Endothelial cell of umbilical vein (primary cell): ENCODE data around the gene AUTS2. TPM values are rescaled to one million over a fixed set of nuclear protein-coding genes. Genes with fewer than 3 reads are reported as not detected.

ENCODE experiments used
- BruUV-seq: library from RNA; stranded (reverse); fragments of 400-500 nt; replicated peaks from 2 replicates; lab custom pipeline; 2021; lab: Mats Ljungman, UMichigan
- CTCF ChIA-PET: fragments of 300-600, 350-600 bp; sonication (Branson Sonifier 250); formaldehyde crosslinking; loops from one replicate; lab custom pipeline; 2021; ENCODE audit warnings: antibody characterized with exemption, inconsistent platforms; lab: Charles Lee
- POLR2A ChIA-PET: fragments of 300-600, 350-600 bp; sonication (Branson Sonifier 250); formaldehyde crosslinking; loops from one replicate; lab custom pipeline; 2021; ENCODE audit warnings: antibody characterized with exemption, inconsistent platforms; lab: Charles Lee
- DNase-seq: peaks from one replicate; pipeline ENCODE4 v3.0.0-alpha.2; 2011; ENCODE audit warnings: low read depth, low spot score
- FAIRE-seq: peaks from 2 replicates; lab custom pipeline; 2011; peaks lifted over from hg19 to GRCh38; lab: Jason Lieb, UNC
- H2AFZ ChIP-seq: 2 replicates; pipeline ENCODE4 v1.6.0; 2012; ENCODE audit warnings: low read depth, low read length, control low read depth, inconsistent platforms
- H3K27ac ChIP-seq: 2 replicates; pipeline ENCODE4 v1.5.1; 2011; ENCODE audit warnings: low read depth, mild to moderate bottlenecking, control low read depth, low read length, moderate library complexity; ENCODE audit not compliant: insufficient read depth
- H3K27me3 ChIP-seq, 2 experiments: 2 replicates each; pipeline versions ENCODE4 v1.6.0 to v1.6.1; 2011; ENCODE audit warnings: low read length in 2 of 2, mixed read lengths in 1 of 2; ENCODE audit not compliant: control insufficient read depth in 2 of 2, insufficient read depth in 2 of 2
- H3K36me3 ChIP-seq, 2 experiments: 2 replicates in 1 of 2; 3 replicates in 1 of 2; pipeline ENCODE4 v1.5.1; 2011; ENCODE audit warnings: low read length in 2 of 2, mild to moderate bottlenecking in 1 of 2, moderate library complexity in 1 of 2; ENCODE audit not compliant: control insufficient read depth in 2 of 2, insufficient read depth in 2 of 2; ENCODE audit errors: extremely low read depth in 1 of 2
- H3K4me1 ChIP-seq: 3 replicates; pipeline ENCODE4 v1.5.1; 2011; ENCODE audit warnings: mild to moderate bottlenecking, low read length; ENCODE audit not compliant: control insufficient read depth, insufficient read depth; ENCODE audit errors: extremely low read depth
- H3K4me2 ChIP-seq: 2 replicates; pipeline ENCODE4 v1.6.1; 2011; ENCODE audit warnings: low read length, control low read depth, mixed read lengths; ENCODE audit not compliant: insufficient read depth
- H3K4me3 ChIP-seq, 3 experiments: fragments of 200-600 bp in 1 of 3; sonication (generic), shearing (Covaris generic) in 1 of 3; replicated peaks in 1 of 3; 2 replicates each; pipeline ENCODE4 v1.5.1; 2011 to 2016; ENCODE audit warnings: control low read depth in 3 of 3, low read length in 3 of 3, mild to moderate bottlenecking in 2 of 3, inconsistent platforms in 1 of 3, low read depth in 1 of 3, moderate library complexity in 1 of 3; ENCODE audit not compliant: insufficient read depth in 1 of 3
- H3K79me2 ChIP-seq: 2 replicates; pipeline ENCODE4 v1.6.0; 2012; ENCODE audit warnings: low read length, inconsistent platforms; ENCODE audit not compliant: control insufficient read depth, insufficient read depth
- H3K9ac ChIP-seq: replicated peaks from 2 replicates; pipeline ENCODE3; 2011; ENCODE audit warnings: low read length, control low read depth; ENCODE audit not compliant: insufficient read depth; ENCODE audit errors: extremely low read depth
- H3K9me1 ChIP-seq: replicated peaks from 3 replicates; pipeline ENCODE4 v1.6.0; 2011; ENCODE audit warnings: mild to moderate bottlenecking, low read length; ENCODE audit not compliant: control insufficient read depth, insufficient read depth; ENCODE audit errors: extremely low read depth
- H3K9me3 ChIP-seq: replicated peaks from 2 replicates; pipeline ENCODE4 v1.5.1; 2012; ENCODE audit warnings: low read length, inconsistent platforms; ENCODE audit not compliant: control insufficient read depth, insufficient read depth
- H4K20me1 ChIP-seq: replicated peaks from 2 replicates; pipeline ENCODE3; 2011; ENCODE audit warnings: mild to moderate bottlenecking, low read length; ENCODE audit not compliant: control insufficient read depth, insufficient read depth; ENCODE audit errors: extremely low read depth
- EZH2 ChIP-seq: IDR thresholded peaks from 2 replicates; pipeline ENCODE4 v1.6.1; 2012; ENCODE audit warnings: borderline replicate concordance, low read depth, mild to moderate bottlenecking, moderate library complexity, low read length, inconsistent platforms; ENCODE audit not compliant: severe bottlenecking
- FOS ChIP-seq: IDR thresholded peaks from 2 replicates; pipeline ENCODE4 v1.6.1; 2011; ENCODE audit warnings: mild to moderate bottlenecking, low read length, moderate library complexity, borderline replicate concordance; ENCODE audit not compliant: insufficient read depth
- GATA2 ChIP-seq: IDR thresholded peaks from 2 replicates; pipeline ENCODE4 v1.7.0; 2011; ENCODE audit warnings: low read depth, mild to moderate bottlenecking, moderate library complexity, mixed read lengths, low read length; ENCODE audit not compliant: insufficient read length, insufficient read depth
- JUN ChIP-seq: IDR thresholded peaks from 2 replicates; pipeline ENCODE4 v1.6.1; 2011; ENCODE audit warnings: borderline replicate concordance, low read depth; ENCODE audit not compliant: insufficient read length, insufficient read depth
- MYC ChIP-seq: IDR thresholded peaks from one replicate; pipeline ENCODE4 v1.6.1; 2011; ENCODE audit warnings: mild to moderate bottlenecking, low read depth, low read length
- POLR2A ChIP-seq: IDR thresholded peaks from 2 replicates; pipeline ENCODE4 v1.6.1; 2012; ENCODE audit warnings: low read depth, mild to moderate bottlenecking, control low read depth, low read length
- POLR2AphosphoS5 ChIP-seq: IDR thresholded peaks from 2 replicates; pipeline ENCODE4 v1.6.1; 2012; ENCODE audit warnings: low read depth, mild to moderate bottlenecking, control low read depth, low read length, moderate library complexity; ENCODE audit not compliant: insufficient read depth
- dilution Hi-C: fragments of 300-500 bp; cut with MboI; formaldehyde crosslinking; loops from one replicate; pipeline ENCODE4 v1.15.0; 2019; ENCODE audit warnings: low sequenced_read_pairs; ENCODE audit not compliant: extremely low pct_ligation_motif_present
- intact Hi-C: fragments of 100-400 bp; cut with micrococcal nuclease; formaldehyde crosslinking; loops from one replicate; pipeline ENCODE4 v1.10.0; 2022
- polyA plus RNA-seq, 4 experiments: library from polyadenylated mRNA; depleted of rRNA in 3 of 4; stranded (reverse) in 3 of 4; unstranded in 1 of 4; fragments of >200 nt; gene quantifications; 2 replicates each; pipeline versions ENCODE4 v1.2.1 to v1.2.3, GENCODE V29; 2011 to 2012; ENCODE audit warnings: missing spikeins in 1 of 4
- total RNA-seq: library from RNA; stranded (reverse); gene quantifications from 2 replicates; pipeline ENCODE4 v1.2.3, GENCODE V29; 2021
- TF ChIP-seq, protein P1 (sequence below): IDR thresholded peaks from 2 replicates; pipeline ENCODE4 v1.6.1; 2011; ENCODE audit not compliant: insufficient read depth, insufficient read length
- TF ChIP-seq, protein P2 (sequence below), 2 donors: IDR thresholded peaks; 1 replicate in 1 of 2; 2 replicates in 1 of 2; pipeline ENCODE4 v1.5.1; 2011; ENCODE audit warnings: low read length in 2 of 2, mild to moderate bottlenecking in 2 of 2, moderate library complexity in 2 of 2, control low read depth in 1 of 2, inconsistent platforms in 1 of 2, low read depth in 1 of 2; ENCODE audit not compliant: insufficient read depth in 1 of 2; ENCODE audit errors: extremely low read depth in 1 of 2

The AUTS2 gene
- total and polyA plus RNA-seq, 2 donors (not counting 3 experiments of a cell fraction or from before 2014, with no cell fraction given): 0.59 to 8.0 TPM

DNA sequence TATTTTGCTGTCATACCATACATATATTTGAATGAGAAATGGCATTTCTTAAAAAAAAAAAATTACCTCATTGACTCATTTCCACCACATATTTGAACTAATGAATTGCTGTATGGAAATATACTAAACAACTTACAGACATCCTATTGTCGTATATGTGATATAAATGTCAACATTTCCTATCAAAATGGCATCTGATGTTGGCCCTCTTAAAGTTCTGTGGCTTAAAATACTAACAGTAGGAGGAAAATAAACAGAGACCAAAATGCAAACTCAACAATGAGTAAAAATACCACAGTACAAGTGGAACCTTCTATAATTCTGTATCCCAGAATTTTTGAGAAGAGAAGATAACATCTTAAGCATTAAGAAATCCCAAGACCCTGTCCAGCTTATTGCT lies 1128.0 kb downstream of the AUTS2 start:
- no peak overlapping the region for H2AFZ ChIP-seq
- TF ChIP-seq, protein P1, sequence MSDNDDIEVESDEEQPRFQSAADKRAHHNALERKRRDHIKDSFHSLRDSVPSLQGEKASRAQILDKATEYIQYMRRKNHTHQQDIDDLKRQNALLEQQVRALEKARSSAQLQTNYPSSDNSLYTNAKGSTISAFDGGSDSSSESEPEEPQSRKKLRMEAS: no peak
- no peak for TF ChIP-seq POLR2A
- TF ChIP-seq, protein P2, sequence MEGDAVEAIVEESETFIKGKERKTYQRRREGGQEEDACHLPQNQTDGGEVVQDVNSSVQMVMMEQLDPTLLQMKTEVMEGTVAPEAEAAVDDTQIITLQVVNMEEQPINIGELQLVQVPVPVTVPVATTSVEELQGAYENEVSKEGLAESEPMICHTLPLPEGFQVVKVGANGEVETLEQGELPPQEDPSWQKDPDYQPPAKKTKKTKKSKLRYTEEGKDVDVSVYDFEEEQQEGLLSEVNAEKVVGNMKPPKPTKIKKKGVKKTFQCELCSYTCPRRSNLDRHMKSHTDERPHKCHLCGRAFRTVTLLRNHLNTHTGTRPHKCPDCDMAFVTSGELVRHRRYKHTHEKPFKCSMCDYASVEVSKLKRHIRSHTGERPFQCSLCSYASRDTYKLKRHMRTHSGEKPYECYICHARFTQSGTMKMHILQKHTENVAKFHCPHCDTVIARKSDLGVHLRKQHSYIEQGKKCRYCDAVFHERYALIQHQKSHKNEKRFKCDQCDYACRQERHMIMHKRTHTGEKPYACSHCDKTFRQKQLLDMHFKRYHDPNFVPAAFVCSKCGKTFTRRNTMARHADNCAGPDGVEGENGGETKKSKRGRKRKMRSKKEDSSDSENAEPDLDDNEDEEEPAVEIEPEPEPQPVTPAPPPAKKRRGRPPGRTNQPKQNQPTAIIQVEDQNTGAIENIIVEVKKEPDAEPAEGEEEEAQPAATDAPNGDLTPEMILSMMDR (IDR thresholded peaks at IDR 0.05; ENCODE audit: extremely low read depth in 1 of 2, insufficient read depth in 1 of 2, low read depth in 1 of 2, low read length in 2 of 2): no peak
- no peak for TF ChIP-seq EZH2
- TF ChIP-seq MYC: no peak
- no peak for TF ChIP-seq GATA2
- no peak for TF ChIP-seq POLR2AphosphoS5
- TF ChIP-seq JUN: no peak
- no peak for TF ChIP-seq FOS
- H3K4me1 ChIP-seq: no peaks in the 10 kb centered on the region
- H3K4me2 ChIP-seq: no peak overlapping the region
- BruUV-seq: no TSS peak
- intact Hi-C loops (no loop called here), dilution Hi-C loops (no loop called here)
- no peak overlapping the region for H3K9ac ChIP-seq
- FAIRE-seq: no peak
- POLR2A ChIA-PET: no interaction called here
- H3K4me3 ChIP-seq: no peak overlapping the region
- no peaks in the 10 kb centered on the region for H3K27me3 ChIP-seq
- no peak for DNase-seq
- H3K9me3 ChIP-seq: no peaks in the 10 kb centered on the region
- no peaks in the 10 kb centered on the region for H4K20me1 ChIP-seq
- H3K9me1 ChIP-seq: no peaks in the 10 kb centered on the region
- no peaks in the 10 kb centered on the region for H3K36me3 ChIP-seq
- no peaks in the 10 kb centered on the region for H3K79me2 ChIP-seq
- H3K27ac ChIP-seq: no peak overlapping the region
- CTCF ChIA-PET: no interaction called here
